EL (cell line): Measurements from ENCODE around the gene GUCY2D.
"Not testable (repeated sequence)": the region's sequence is repeated elsewhere in the genome, so short reads cannot be mapped to it uniquely, and the experiment has no call there.

Experiments
- DNase-seq: peaks from one replicate; pipeline ENCODE4 v3.0.0-alpha.2; 2016

GUCY2D gene

GRCh38 chr17:8046929-8047768 lies 44.7 kb downstream of the GUCY2D start:
- DNase-seq: no peak

- DNase-seq: no peak
Measured at GRCh38 chr17:8047769-8048110, 45.3 kb downstream of the GUCY2D start.

GRCh38 chr17:8048236-8048635 lies 45.8 kb downstream of the GUCY2D start:
- DNase-seq: no peak

GRCh38 chr17:8048736-8049135 lies 46.3 kb downstream of the GUCY2D start:
- DNase-seq: no peak

GRCh38 chr17:8051831-8052230 lies 49.4 kb downstream of the GUCY2D start:
- DNase-seq: no peak

- DNase-seq: no peak
Measured at GRCh38 chr17:8052256-8053252, 50.1 kb downstream of the GUCY2D start.

DNA sequence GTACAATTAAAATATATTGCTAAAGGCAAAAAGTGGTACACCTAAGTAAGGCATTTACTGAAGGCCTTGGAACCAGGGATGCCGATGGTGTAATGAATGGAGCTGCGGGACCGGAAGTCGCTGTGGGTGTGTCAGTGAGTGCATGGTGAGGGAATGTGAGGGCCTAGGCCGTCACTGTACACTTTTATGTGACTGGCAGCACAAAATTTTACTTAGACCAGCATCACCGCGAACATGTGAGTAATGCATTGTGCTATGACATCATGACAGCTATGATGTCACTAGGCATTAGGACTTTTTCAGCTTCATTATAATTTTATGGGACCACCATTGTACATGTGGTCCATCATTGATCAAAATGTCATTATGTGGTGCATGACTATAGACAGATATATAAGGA lies 51.2 kb downstream of the GUCY2D start:
- no peak for DNase-seq

DNA sequence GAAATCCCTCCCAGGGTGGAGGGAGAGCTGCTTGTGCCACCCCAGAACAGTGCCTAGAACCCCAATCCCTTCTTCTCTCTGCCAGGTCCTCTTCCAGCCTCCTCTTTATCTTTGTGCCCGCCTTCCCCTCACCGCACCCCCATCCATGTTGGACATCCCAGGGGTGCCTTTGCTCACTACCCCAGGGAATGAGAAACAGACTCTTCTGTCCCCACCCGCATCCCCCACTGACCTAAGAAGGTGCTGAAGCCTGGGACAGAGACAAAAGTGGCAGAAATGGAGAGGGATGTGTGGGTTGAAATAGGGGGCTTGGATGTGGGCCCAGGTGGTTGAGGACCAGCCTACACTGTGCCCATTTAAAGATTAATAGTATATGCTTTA lies 53.4 kb downstream of the GUCY2D start:
- DNase-seq: no peak

- DNase-seq: peak; percentile 54
Measured at GRCh38 chr17:8056232-8056975, 54.0 kb downstream of the GUCY2D start.

GRCh38 chr17:8056976-8057625 lies 54.7 kb downstream of the GUCY2D start:
- DNase-seq: no peak

GRCh38 chr17:8057691-8058114 lies 55.3 kb downstream of the GUCY2D start:
- DNase-seq: peak; percentile 80

- DNase-seq: no peak
Measured at GRCh38 chr17:8059131-8059530, 56.7 kb downstream of the GUCY2D start.

- peak; percentile 74 for DNase-seq
Measured at GRCh38 chr17:8060274-8060673, 57.9 kb downstream of the GUCY2D start.

DNA sequence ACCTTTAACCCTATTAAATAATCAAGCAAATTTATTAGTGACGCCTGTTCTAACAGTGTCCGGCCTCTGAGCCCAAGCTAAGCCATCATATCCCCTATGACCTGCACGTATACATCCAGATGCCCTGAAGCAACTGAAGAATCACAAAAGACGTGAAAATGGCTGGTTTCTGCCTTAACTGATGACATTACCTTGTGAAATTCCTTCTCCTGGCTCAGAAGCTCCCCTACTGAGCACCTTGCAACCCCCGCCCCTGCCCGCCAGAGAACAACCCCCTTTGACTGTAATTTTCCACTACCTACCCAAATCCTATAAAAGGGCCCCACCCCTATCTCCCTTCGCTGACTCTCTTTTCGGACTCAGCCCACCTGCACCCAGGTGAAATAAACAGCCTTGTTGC lies 59.4 kb downstream of the GUCY2D start:
- not testable (repeated sequence) for DNase-seq

DNA sequence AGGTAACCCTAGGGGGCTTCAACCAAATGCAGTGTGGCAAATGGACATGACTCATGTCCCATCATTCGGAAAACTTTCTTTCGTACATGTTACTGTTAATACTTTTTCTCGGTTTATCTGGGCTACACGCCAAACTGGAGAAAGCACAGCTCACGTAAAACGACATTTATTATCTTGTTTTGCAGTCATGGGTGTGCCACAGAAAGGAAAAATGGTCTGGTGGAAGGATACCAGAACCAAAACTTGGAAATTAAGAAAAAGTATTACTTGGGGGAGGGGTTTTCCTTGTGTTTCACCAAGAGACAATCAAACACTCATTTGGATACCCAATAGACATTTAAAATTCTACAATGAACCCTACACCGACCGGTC lies 60.0 kb downstream of the GUCY2D start:
- peak; percentile 18 for DNase-seq

DNA sequence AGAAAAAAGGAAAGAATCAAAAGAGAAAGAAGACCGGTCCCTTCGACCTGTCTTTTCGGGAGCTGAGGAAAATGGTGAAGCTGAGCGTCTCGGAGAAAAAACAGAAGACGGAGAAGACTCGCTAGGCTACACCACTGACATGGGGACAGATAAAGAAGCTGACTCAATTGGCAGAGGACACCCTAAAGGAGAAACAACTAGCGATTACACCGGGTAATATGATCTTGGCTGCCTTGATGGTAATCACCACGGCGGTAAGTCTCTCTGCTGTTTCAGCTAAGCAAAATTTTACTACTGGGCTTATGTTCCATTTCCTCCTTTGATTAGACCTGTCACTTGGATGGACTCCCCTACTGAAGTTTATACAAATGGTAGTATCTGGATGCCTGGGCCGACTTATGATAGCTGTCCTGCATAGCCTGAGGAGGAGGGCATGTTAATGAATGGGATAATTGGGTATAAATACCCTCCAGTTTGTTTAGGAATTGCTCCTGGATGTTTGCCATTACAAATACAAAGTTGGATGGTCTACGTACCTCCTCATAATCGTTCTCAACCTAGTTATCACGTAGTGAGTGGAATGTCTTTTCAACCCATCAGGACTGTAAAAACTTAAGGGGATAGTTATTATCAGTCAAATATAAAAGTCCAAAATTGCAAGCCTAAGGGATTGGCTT lies 60.5 kb downstream of the GUCY2D start:
- DNase-seq: no peak

GRCh38 chr17:8063761-8064534 lies 61.5 kb downstream of the GUCY2D start:
- no peak for DNase-seq

DNA sequence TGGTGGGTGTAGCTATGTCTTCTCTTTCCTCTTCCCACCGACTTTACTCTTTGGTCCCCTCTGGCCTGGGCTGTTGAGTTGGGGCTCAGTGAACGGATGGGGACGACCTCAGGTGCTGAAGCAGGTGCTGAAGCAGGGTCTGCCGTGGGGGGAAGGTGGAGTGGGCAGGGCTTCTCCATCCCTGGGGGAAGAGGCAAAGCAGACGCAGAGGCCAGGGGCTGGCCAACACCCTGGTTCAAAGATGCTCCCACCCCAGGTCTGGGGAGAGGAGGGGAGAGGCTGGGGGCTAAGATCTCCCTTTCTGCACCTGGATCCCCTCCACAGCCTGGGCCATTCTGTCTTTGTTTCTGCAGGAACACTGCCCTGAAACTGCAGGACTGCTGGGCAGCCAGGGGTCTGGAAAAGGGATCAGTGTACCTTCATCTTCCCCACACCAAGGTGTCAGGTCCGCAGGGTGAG lies 62.2 kb downstream of the GUCY2D start:
- no peak for DNase-seq

DNA sequence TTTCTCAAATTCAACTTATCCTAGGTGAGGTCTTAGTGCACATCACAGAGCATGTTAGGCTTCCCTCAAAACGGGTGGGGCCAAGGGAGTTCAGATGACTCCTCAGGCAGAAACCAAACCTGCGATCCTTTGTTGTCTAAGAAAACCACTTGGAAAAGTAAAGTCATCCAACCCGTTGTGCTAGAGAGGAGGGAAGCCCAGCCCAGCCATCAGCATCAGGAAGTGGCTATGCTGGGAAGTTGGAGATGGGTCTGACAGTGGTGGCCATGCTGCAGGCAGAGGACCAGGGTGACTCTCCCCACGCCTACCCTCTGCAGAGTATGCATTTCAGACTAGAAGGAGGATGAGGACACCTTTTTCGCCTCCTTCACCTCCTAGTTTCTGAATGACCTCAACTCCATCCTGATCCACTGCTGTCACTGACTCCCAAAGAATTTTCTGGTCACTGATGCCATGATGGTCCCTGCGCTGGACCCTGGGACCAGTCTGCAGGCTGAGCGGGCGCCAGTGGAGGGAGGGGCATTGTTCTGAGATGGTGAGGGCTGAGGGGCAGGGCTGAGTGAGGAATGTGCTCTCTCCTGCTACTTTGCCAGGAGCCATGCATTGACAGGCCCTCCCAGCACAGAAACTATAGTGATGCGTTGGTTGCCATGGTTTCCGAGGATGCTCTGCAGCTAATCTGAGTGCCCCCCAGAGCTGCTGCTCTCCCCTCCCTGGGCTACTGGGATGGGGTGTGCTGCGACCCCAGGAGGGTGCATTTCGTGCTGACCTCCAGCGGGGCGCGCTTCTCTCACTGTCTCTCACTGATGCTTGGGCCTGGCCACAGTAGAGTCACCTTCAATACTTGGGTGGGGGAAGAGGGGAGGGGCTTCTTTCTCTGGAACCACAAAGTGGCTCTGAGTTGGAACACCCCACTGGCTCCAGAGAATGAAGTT lies 64.7 kb downstream of the GUCY2D start:
- DNase-seq: no peak

DNA sequence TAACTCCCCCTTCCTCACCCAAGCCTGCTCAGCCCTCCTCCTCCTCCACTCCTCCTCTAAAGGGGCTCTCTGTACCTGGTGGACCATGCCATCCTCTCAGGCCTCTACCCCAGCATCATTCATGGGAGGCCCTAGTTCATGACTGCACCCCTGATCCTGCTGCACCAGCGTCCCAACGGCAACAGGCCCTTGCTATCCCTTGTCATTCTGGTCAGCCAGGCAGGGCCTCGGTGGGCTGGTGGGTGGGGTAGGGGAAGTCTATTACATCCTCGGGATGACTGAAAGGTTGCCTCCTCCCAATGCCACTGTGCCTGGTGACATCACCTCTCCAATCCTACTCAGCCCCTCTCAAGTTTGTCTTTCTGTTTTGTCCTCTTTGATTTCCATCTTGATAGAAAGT lies 65.4 kb downstream of the GUCY2D start:
- no peak for DNase-seq
